GM19240 (cell line): Measurements from ENCODE around the gene ITGB2.
"Not testable (repeated sequence)": the region's sequence is repeated elsewhere in the genome, so short reads cannot be mapped to it uniquely, and the experiment has no call there.

Experiments used
- DNase-seq: peaks from one replicate; pipeline ENCODE4 v3.0.0; 2011; ENCODE audit warnings: low spot score; ENCODE audit not compliant: insufficient read length

The ITGB2 gene

GRCh38 chr21:44885615-44886014 lies 35.1 kb downstream of the ITGB2 start:
- no peak for DNase-seq

GRCh38 chr21:44884097-44884496 lies 36.6 kb downstream of the ITGB2 start:
- DNase-seq: no peak

GRCh38 chr21:44883250-44883649 lies 37.4 kb downstream of the ITGB2 start:
- DNase-seq: no peak

GRCh38 chr21:44881198-44881872 lies 39.4 kb downstream of the ITGB2 start:
- no peak for DNase-seq

- DNase-seq: no peak
These were observed 40.1 kb downstream of the ITGB2 start for GRCh38 chr21:44880405-44881197.

- not testable (repeated sequence) for DNase-seq
These were observed 41.5 kb downstream of the ITGB2 start for GRCh38 chr21:44879238-44879637.

- no peak for DNase-seq
These were observed 42.4 kb downstream of the ITGB2 start for GRCh38 chr21:44878053-44878982.

- DNase-seq: no peak
These were observed 43.7 kb downstream of the ITGB2 start for GRCh38 chr21:44876849-44877575.

GRCh38 chr21:44875316-44875700 lies 45.4 kb downstream of the ITGB2 start:
- DNase-seq: no peak

- no peak for DNase-seq
These were observed 46.0 kb downstream of the ITGB2 start for GRCh38 chr21:44874497-44875315.

- no peak for DNase-seq
These were observed 46.5 kb downstream of the ITGB2 start for GRCh38 chr21:44874240-44874496.

GRCh38 chr21:44873356-44874239 lies 47.1 kb downstream of the ITGB2 start, which contains the start of gene PTTG1IP:
Gene PTTG1IP, minus strand, starts transcription at chr21:44873690. Its CDS starts 74 bp downstream, at chr21:44873616.
- peak; percentile 97 for DNase-seq

- no peak for DNase-seq
These were observed 47.9 kb downstream of the ITGB2 start for GRCh38 chr21:44872649-44873355.

- no peak for DNase-seq
These were observed 48.4 kb downstream of the ITGB2 start for GRCh38 chr21:44872323-44872648.

- no peak for DNase-seq
These were observed 49.0 kb downstream of the ITGB2 start for GRCh38 chr21:44871576-44872269.

GRCh38 chr21:44870748-44871495 lies 49.8 kb downstream of the ITGB2 start:
- DNase-seq: no peak
